HG02610 (cell line): Measurements from ENCODE around the gene SLCO4A1.

Experiments
- ATAC-seq: cut with Tn5 transposase; IDR thresholded peaks from one replicate; pipeline ENCODE4 v1.9.1; 2021; ENCODE audit warnings: mild to moderate bottlenecking, moderate library complexity; ENCODE audit not compliant: unreplicated experiment

SLCO4A1 gene

DNA sequence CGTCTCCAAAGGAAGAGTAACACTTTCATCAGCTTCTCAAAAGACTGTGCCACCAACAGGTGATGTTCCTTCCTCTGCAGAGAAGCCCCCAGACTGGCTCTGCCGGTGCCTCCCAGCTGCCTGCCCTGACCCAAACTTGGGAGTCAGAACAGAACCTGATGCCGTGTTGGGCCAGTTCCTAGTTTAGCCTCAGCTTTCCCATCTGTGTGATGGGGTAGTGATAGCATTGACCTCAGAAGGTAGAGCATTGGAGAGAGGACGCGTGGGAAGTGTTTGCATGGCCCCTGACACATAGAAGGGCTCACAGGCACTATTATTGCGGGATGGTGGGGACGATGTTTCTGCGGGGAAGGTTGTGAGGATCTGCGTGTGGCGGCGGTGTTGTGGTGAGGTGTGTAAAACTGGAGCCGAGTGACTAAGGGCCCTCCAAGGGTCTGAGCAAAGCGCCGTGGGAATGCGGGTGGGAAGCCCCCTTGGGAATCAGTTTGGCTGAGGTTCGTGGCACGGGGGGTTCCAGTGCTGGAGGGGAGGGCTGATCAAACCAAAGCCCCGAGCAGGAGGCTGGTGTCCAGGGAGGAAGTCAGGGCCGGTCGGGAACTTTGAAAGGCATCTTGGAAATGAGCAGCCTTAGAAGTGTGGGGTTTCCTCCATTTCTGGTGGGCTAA lies 68.0 kb downstream of the SLCO4A1 start:
- no peak for ATAC-seq

DNA sequence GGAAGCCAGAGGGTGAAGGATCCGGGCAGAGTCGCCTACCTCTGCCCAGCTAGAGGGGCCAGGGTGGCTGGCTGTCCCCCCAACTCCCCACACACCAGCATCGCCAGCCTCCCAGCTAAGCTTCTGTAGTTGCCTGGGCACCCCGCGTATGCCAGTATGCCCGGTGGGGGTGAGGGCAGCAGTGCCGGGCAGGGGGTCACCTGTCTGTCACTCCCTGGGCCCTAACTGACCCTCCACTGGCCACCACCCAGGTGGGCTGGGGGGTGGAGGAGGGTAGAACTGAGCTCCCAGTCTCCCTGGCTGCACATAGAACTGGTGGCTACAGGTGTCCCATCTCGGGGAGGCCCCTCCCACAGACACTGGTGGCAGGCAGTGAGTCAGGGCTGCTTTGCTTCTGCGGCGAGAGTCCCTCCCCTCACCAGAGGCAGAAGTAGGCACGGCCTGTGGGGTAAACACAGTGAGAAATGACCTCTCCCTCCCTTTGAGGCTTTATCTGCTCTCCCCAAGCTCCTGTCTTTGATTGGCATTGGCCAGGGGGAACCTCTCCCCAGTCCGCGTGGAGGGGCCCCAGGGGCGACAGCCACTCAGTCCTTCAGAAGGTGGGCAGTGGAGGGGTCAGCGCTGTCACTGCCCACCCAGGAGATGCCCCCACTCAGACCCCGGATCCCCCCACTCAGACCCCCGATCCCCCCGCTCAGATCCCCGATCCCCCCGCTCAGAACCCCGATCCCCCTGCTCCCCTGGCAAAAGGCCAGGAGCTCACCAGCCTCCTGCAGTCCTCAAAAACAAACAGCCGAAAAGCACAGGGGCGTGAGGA lies 68.8 kb downstream of the SLCO4A1 start:
- ATAC-seq, result no peak

DNA sequence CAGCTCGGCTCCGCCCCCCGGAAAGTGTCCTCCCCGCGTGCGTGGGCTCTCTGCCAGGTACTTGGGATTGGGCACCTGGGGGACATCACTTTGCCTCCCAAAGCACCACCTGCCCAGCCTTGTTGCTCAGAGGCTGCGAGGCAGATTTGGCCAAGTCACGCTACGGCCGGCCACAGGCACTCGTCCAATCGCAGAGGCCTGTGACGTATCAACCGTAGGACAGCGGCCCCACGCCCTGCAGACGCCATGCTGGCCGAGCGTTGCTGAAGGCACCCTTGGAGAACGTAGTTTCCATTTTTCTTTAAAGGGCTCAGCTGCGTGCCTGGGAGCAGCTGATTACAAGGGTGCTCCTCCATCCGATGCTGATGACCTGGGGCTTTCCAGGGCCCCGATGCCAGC lies 69.4 kb downstream of the SLCO4A1 start:
- no peak for ATAC-seq

DNA sequence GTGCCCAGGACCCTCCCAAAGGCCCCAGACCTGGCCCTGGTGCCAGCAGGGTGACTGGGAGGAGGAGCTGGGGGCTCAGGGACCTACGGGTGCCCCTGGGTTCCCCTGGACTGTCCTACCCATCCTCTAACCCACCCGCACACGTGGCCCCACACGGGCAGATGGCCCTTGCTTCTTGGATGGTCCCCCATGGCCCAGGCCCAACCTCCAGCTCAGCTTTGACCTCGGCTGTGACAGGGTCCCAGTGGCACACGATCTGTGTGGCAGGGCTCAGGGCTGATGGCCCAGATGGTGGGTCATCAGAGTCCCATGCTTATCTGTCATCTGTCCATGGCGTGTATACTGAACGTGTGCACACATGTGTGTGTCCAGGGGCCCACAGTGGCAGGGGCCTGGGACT lies 70.3 kb downstream of the SLCO4A1 start:
- ATAC-seq, result no peak

DNA sequence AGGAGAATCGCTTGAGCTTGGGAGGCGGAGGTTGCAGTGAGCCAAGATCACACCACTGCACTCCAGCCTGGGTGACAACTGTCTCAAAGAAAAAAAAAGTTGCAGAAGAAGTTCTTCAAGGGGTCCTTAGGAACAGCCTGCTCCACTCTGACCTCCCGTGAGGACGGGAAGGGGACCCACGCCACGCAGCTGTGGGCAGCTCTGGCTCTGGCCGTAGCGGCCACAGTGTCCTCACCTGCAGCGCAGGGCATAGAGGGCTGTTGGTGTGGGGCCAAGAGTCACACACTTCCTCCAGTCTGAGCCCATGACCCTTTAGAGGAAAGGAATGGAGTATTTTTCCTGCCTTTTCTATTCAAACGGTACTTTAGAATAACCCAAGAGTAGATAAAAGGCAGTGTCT lies 71.7 kb downstream of the SLCO4A1 start:
- ATAC-seq, result no peak

GRCh38 chr20:62714799-62715198 lies 72.5 kb downstream of the SLCO4A1 start:
- no peak for ATAC-seq

GRCh38 chr20:62715201-62715600 lies 72.9 kb downstream of the SLCO4A1 start:
- ATAC-seq, result no peak

GRCh38 chr20:62716198-62716940 lies 74.1 kb downstream of the SLCO4A1 start:
- ATAC-seq, result no peak

DNA sequence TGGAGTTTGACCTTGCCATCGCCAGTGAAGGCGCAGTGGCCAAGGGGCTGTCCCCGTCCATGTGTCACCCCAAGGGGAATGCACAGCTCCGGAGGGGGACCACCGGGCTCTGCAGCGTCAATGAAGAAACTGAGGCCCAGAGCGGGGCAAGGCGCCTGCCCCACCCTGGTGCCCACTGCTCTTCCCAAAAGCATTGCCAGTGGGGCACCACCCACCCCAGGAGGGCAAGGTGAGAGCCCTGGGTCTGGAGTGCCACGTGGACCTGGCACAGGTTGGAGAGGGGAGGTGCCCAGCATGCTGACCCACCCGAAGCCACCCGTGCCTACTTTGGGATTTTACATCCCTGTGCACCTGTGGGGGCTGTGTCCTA lies 74.6 kb downstream of the SLCO4A1 start:
- ATAC-seq, result no peak

- ATAC-seq, result no peak
Observed at GRCh38 chr20:62717933-62718332, 75.6 kb downstream of the SLCO4A1 start.

- no peak for ATAC-seq
Observed at GRCh38 chr20:62718546-62718945, 76.2 kb downstream of the SLCO4A1 start.

GRCh38 chr20:62719250-62719935 lies 77.1 kb downstream of the SLCO4A1 start:
- no peak for ATAC-seq
